GM18858 (cell line): ENCODE measurements around the gene SCP2.
"Not testable (repeated sequence)": the region's sequence is repeated elsewhere in the genome, so short reads cannot be mapped to it uniquely, and the experiment has no call there.

Experiments used
- ATAC-seq: cut with Tn5 transposase; IDR thresholded peaks from one replicate; pipeline ENCODE4 v1.9.1; 2021; ENCODE audit not compliant: unreplicated experiment

The SCP2 gene

GRCh38 chr1:52969234-52969633 lies 42.2 kb downstream of the SCP2 start:
- not testable (repeated sequence) for ATAC-seq

- no peak for ATAC-seq
These were observed 43.1 kb downstream of the SCP2 start for GRCh38 chr1:52970149-52970548.

GRCh38 chr1:52973841-52974240 lies 46.8 kb downstream of the SCP2 start:
- no peak for ATAC-seq

GRCh38 chr1:52976183-52977035 lies 49.3 kb downstream of the SCP2 start:
- no peak for ATAC-seq

GRCh38 chr1:52978045-52978444 lies 51.0 kb downstream of the SCP2 start:
- no peak for ATAC-seq

- not testable (repeated sequence) for ATAC-seq
These were observed 65.7 kb downstream of the SCP2 start for GRCh38 chr1:52992733-52993132.

GRCh38 chr1:52994656-52995055 lies 67.6 kb downstream of the SCP2 start:
- no peak for ATAC-seq

GRCh38 chr1:52996653-52997052 lies 69.6 kb downstream of the SCP2 start:
- no peak for ATAC-seq

GRCh38 chr1:53001128-53001527 lies 74.1 kb downstream of the SCP2 start:
- no peak for ATAC-seq

GRCh38 chr1:53006612-53007011 lies 79.5 kb downstream of the SCP2 start:
- ATAC-seq, result not testable (repeated sequence)

GRCh38 chr1:53010247-53010646 lies 83.2 kb downstream of the SCP2 start:
- not testable (repeated sequence) for ATAC-seq

GRCh38 chr1:53011175-53011574 lies 84.1 kb downstream of the SCP2 start:
- ATAC-seq, result no peak

GRCh38 chr1:53014791-53015507 lies 87.9 kb downstream of the SCP2 start:
- peak; percentile 65 for ATAC-seq

- no peak for ATAC-seq
These were observed 88.4 kb downstream of the SCP2 start for GRCh38 chr1:53015508-53015860.

- ATAC-seq, result no peak
These were observed 89.6 kb downstream of the SCP2 start for GRCh38 chr1:53016705-53017104.

- no peak for ATAC-seq
These were observed 93.5 kb downstream of the SCP2 start for GRCh38 chr1:53020588-53020987.

GRCh38 chr1:53022179-53022578 lies 95.1 kb downstream of the SCP2 start:
- ATAC-seq, result no peak

- no peak for ATAC-seq
These were observed 96.5 kb downstream of the SCP2 start for GRCh38 chr1:53023546-53023945.

GRCh38 chr1:53024117-53024516 lies 97.0 kb downstream of the SCP2 start:
- ATAC-seq, result no peak

GRCh38 chr1:53025034-53025768 lies 98.1 kb downstream of the SCP2 start:
- no peak for ATAC-seq

GRCh38 chr1:53025769-53026112 lies 98.7 kb downstream of the SCP2 start:
- no peak for ATAC-seq

- ATAC-seq, result no peak
These were observed 99.2 kb downstream of the SCP2 start for GRCh38 chr1:53026254-53026653.
